Upper lobe of left lung (tissue), 6 donors: ENCODE data around the gene CTNNBL1. TPM values are rescaled to one million over a fixed set of nuclear protein-coding genes. Genes with fewer than 3 reads are reported as not detected.

Source experiments
- ATAC-seq, 2 donors: fragments of 200-7000 bp; cut with Tn5 transposase; one replicate each; pipeline ENCODE4 v1.9.1; 2022; ENCODE audit warnings: mild to moderate bottlenecking in 2 of 2, moderate library complexity in 2 of 2; ENCODE audit not compliant: low FRiP score in 2 of 2
- DNase-seq, 2 donors: peaks; one replicate each; pipeline ENCODE4 v3.0.0-alpha.2; 2019 to 2020
- H3K27ac ChIP-seq, 4 donors: fragments of 200-600 bp; sonication (generic); one replicate each; pipeline ENCODE4 v1.5.1; 2016 to 2019
- H3K27me3 ChIP-seq, 4 donors: fragments of 200-600 bp; sonication (generic); one replicate each; pipeline ENCODE4 v1.5.1; 2017 to 2019
- H3K36me3 ChIP-seq, 4 donors: fragments of 200-600 bp; sonication (generic); one replicate each; pipeline ENCODE4 v1.5.1; 2016 to 2019
- H3K4me1 ChIP-seq, 4 donors: fragments of 200-600 bp; sonication (generic); one replicate each; pipeline ENCODE4 v1.5.1; 2018 to 2019
- H3K4me3 ChIP-seq, 4 donors: fragments of 200-600 bp; sonication (generic); one replicate each; pipeline ENCODE4 v1.5.1; 2017 to 2019; ENCODE audit warnings: mild to moderate bottlenecking in 2 of 4, moderate library complexity in 1 of 4
- H3K9me3 ChIP-seq, 4 donors: fragments of 200-600 bp; sonication (generic); one replicate each; pipeline ENCODE4 v1.5.1; 2018 to 2019
- EP300 ChIP-seq, 4 donors: sonication (generic); formaldehyde crosslinking; IDR thresholded peaks; one replicate each; pipeline ENCODE4 v1.5.1; 2017; ENCODE audit warnings: antibody characterized with exemption in 4 of 4, control low read depth in 2 of 4
- POLR2A ChIP-seq, 4 donors: fragments of 450-650 bp; IDR thresholded peaks; one replicate each; pipeline ENCODE4 v1.5.1; 2016 to 2017; ENCODE audit warnings: antibody characterized with exemption in 4 of 4, mild to moderate bottlenecking in 2 of 4
- POLR2AphosphoS5 ChIP-seq, 2 donors: sonication (generic); formaldehyde crosslinking; IDR thresholded peaks; one replicate each; pipeline ENCODE4 v1.5.1; 2017; ENCODE audit warnings: antibody characterized with exemption in 2 of 2
- WGBS, 2 donors: methylation state at CpG; one replicate each; pipeline ENCODE4 v1.1.5; 2017 to 2018; 5-methylcytosine and 5-hydroxymethylcytosine counted together
- total RNA-seq, 6 donors: library from RNA; depleted of rRNA in 4 of 6; stranded (reverse); fragments of >200 nt in 4 of 6; gene quantifications; one replicate each; pipeline versions ENCODE4 v1.1.0 to v1.2.1, GENCODE V29; 2016 to 2021
- TF ChIP-seq, protein P1 (sequence below), 6 experiments: fragments of 450-650 bp in 4 of 6; fragments of 200-600 bp in 2 of 6; sonication (generic) in 2 of 6; IDR thresholded peaks; one replicate each; pipeline ENCODE4 v1.5.1; 2016 to 2019; ENCODE audit warnings: antibody characterized with exemption in 6 of 6
- donor health status: DM: no; HTN: no; CAD: no; lungs with moderate emphysema.
- donor health status: DM: no; HTN: yes; CAD: no; lungs with severe emphysema.

The CTNNBL1 gene
- total RNA-seq, 6 donors from 2014 or later, result 25.1 to 61.0 (median 29.1) TPM

DNA sequence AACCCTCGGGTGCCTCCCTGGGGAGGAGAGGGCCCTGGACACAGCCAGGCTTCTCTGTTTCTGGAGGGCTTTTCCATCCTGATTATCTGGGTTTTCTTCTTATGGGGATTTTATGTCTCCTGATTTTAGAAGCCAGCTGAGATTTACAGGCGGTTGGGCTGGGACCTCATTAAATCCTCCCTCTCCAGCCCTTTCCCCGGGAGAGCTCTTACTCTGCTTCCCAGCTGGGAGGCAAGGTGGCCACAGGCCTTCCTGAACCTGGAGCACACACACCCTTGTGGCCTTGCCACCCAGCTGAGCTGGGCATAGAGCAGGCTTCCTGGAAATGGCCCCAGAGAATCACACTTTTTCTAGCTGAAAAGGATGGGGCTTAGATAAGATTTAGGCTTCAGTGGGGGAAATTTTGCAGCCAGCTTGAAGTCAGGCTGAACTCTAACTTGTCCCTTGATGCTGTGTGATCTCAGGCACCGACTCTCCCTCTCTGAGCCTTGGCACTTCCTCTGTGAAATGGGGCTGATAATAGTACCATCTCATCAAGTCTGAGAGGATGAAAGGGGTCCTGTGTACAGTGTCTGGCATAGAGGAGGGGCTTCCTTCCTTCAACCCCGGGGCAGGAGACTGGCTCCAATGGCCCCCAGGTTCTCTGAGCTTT is 225.7 kb downstream of the CTNNBL1 start:
- no peak for DNase-seq
- ATAC-seq, result no peak
- H3K27me3 ChIP-seq, result peaks cover 0 to 10% (median 1%) of the 10 kb centered on the region in 4 donors

DNA sequence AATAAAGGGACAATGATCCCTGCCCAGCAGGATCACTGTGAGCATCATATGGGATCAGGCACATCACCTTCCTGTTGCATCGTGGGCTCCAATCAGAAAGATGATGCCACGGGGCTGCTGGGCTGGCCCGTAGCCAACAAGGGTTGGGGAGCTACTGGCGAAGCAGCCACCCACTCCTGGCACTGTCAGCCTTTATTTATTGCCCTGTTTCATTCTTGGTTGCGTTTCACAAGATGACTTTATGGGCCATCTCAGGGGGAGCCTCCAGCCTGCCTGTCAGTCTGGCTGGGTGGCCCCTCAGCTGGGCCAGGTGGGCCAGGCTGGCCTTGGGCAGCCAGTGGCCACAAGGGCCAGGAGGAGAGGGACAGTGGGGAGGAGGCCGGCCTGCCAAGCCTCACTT is 226.4 kb downstream of the CTNNBL1 start:
- Histone ChIP-seq H3K4me3 (no peak overlapping the region), H3K36me3 (no peaks in the 10 kb centered on the region), H3K4me1 (peaks cover under 1 to 10% (median 1%) of the 10 kb centered on the region in 4 donors), H3K9me3 (no peaks in the 10 kb centered on the region), H3K27ac (no peak overlapping the region), H3K27me3 (peaks cover 0 to 7% (median 0%) of the 10 kb centered on the region in 4 donors)
- TF ChIP-seq, protein P1, sequence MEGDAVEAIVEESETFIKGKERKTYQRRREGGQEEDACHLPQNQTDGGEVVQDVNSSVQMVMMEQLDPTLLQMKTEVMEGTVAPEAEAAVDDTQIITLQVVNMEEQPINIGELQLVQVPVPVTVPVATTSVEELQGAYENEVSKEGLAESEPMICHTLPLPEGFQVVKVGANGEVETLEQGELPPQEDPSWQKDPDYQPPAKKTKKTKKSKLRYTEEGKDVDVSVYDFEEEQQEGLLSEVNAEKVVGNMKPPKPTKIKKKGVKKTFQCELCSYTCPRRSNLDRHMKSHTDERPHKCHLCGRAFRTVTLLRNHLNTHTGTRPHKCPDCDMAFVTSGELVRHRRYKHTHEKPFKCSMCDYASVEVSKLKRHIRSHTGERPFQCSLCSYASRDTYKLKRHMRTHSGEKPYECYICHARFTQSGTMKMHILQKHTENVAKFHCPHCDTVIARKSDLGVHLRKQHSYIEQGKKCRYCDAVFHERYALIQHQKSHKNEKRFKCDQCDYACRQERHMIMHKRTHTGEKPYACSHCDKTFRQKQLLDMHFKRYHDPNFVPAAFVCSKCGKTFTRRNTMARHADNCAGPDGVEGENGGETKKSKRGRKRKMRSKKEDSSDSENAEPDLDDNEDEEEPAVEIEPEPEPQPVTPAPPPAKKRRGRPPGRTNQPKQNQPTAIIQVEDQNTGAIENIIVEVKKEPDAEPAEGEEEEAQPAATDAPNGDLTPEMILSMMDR (IDR thresholded peaks at IDR 0.05), result no peak
- TF ChIP-seq EP300 (IDR thresholded peaks at IDR 0.05) (no peak), POLR2AphosphoS5 (IDR thresholded peaks at IDR 0.05) (no peak), POLR2A (IDR thresholded peaks at IDR 0.05) (no peak)
- DNase-seq (no peak), ATAC-seq (no peak)
- WGBS, 2 donors, result 45% methylated on average over 6 of the region's 6 CpGs; no CpG with 5 or more reads in 1 of the 2 donors

More for the DNA sequence above, 225.7 kb downstream of the CTNNBL1 start:
- Histone ChIP-seq H3K4me3 (no peak overlapping the region), H3K36me3 (no peaks in the 10 kb centered on the region), H3K4me1 (peaks cover 8 to 17% (median 9%) of the 10 kb centered on the region in 4 donors), H3K27ac (no peak overlapping the region), H3K9me3 (no peaks in the 10 kb centered on the region)
- 49 to 66% methylated on average over 5 of the region's 5 CpGs for WGBS, 2 donors
- TF ChIP-seq POLR2A (IDR thresholded peaks at IDR 0.05), result no peak

DNA sequence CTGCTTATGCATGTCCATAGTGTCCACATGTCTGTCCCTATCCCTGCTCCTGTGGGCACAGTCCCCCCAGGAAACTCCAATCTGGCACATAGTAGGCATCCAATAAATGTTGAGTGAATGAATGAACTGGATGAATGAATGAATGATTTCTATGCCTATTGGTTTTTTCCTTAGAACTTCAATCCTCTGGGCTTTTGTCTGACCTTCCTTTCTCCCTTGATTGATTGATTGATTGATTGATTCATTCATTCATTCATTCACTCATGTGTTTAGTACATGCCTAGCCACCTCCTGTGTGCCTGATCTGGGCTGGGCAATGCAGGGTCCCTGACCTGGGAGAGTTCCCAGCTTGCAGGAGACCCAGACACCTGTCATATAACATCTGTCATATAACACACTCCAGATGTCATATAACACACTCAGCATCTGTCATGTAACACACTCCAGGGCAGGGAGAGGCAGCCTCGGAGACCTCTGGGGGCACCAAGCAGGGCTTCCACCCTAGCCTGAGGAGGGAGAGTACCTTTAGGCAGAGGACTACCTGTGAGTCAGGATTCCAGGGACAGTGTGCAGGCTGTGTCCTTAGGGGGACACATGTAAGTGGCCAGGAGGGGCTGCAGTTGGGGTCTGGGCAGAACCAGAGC is 227.0 kb downstream of the CTNNBL1 start:
- no peaks in the 10 kb centered on the region for H3K36me3 ChIP-seq
- ATAC-seq, result no peak
- 80% methylated on average over 1 of the region's 1 CpG; no CpG with 5 or more reads in 1 of the 2 donors for WGBS, 2 donors
- TF ChIP-seq EP300 (IDR thresholded peaks at IDR 0.05), result no peak
- TF ChIP-seq POLR2A (IDR thresholded peaks at IDR 0.05), result no peak
- TF ChIP-seq, protein P1 (IDR thresholded peaks at IDR 0.05), result no peak
- TF ChIP-seq POLR2AphosphoS5 (IDR thresholded peaks at IDR 0.05), result no peak
- no peak overlapping the region for H3K27ac ChIP-seq
- no peak for DNase-seq
- no peaks in the 10 kb centered on the region for H3K9me3 ChIP-seq
- peaks cover 0 to 7% (median 0%) of the 10 kb centered on the region in 4 donors for H3K27me3 ChIP-seq
- H3K4me3 ChIP-seq, result no peak overlapping the region
- H3K4me1 ChIP-seq, result peaks cover 0 to 4% (median 0%) of the 10 kb centered on the region in 4 donors

DNA sequence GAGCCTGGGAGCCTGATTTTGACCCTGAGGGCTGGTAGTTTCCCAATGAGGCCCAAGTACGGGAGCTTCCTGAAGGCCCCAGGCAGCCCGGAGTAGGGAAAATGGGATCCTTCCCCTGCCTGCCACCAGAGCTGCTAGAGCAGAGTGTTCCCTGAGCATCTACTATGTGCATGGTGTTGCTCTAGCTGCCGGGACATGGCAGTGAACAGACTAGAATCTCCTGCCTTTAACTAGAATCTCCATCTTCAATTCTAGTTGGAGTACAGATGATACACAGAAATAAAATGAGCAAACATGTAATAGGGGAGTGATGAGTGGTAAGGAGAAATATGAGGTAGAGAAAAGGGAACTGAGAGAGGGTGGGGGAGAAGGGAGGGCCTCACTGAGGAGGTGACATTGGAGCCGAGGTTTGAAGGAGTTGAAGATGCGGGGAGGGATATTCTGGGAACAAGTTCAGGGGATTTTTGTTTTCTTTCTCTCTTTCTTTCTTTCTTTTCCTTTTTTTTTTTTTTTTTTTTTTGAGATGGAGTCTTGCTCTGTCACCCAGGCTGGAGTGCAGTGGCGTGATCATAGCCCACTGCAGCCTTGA is 227.6 kb downstream of the CTNNBL1 start:
- peaks cover 0 to 7% (median 0%) of the 10 kb centered on the region in 4 donors for H3K27me3 ChIP-seq

More for the DNA sequence above, 227.6 kb downstream of the CTNNBL1 start:
- TF ChIP-seq POLR2A (IDR thresholded peaks at IDR 0.05), result no peak
- H3K36me3 ChIP-seq, result no peaks in the 10 kb centered on the region
- DNase-seq (no peak), ATAC-seq (no peak)
- no peak overlapping the region for H3K4me3 ChIP-seq
- no peak overlapping the region for H3K27ac ChIP-seq
- WGBS, 2 donors, result 80 to 81% methylated on average over 6 of the region's 6 CpGs
- no peaks in the 10 kb centered on the region for H3K4me1 ChIP-seq
- H3K9me3 ChIP-seq, result no peaks in the 10 kb centered on the region

Other genes with a start within 250 kb of the CTNNBL1 start
- gene NNAT, start 172.8 kb upstream of the CTNNBL1 start, total RNA-seq, result 1 to 10 TPM in 2 of 6 donors, under 1 TPM in 2, not detected in 2; 0.66 to 1.2 (median 0.95) TPM
- 10 to 100 TPM; 53.4 to 79.6 (median 66.6) TPM for gene BLCAP, start 166.2 kb upstream of the CTNNBL1 start, total RNA-seq
- gene VSTM2L, start 209.1 kb downstream of the CTNNBL1 start, total RNA-seq, result 10 to 100 TPM in 5 of 6 donors, 1 to 10 TPM in 1; 1.0 to 47.2 (median 24.8) TPM